ENCODE measurements around the gene MYH4. TPM values are rescaled to one million over a fixed set of nuclear protein-coding genes. Genes with fewer than 3 reads are reported as not detected.

The MYH4 gene
- total and polyA plus RNA-seq, 10 of the 15 experiments (the other 5 are each of a cell fraction or from before 2014, with no cell fraction given), result not detected

GRCh38 chr17:10512856-10513255 lies 43.5 kb upstream of the MYH4 start (continued):
- no peak for TF ChIP-seq CBX5 (IDR thresholded peaks at IDR 0.05; ENCODE audit: low read depth)
- no peak for TF ChIP-seq ZNF622 (IDR thresholded peaks at IDR 0.05)
- TF ChIP-seq JUND (IDR thresholded peaks at IDR 0.05; ENCODE audit: low read depth, low read length), result no peak

- WGBS (ENCODE audit: insufficient coverage, insufficient replicate concordance, low lambda C conversion rate, missing lambda C conversion rate), result 51% methylated on average over 3 of the region's 3 CpGs
- DNase-seq (ENCODE audit: low read depth, low spot score), result no peak
- no peaks in the 10 kb centered on the region for H3K4me1 ChIP-seq (ENCODE audit: control insufficient read depth, insufficient read depth, low read length)
- H3K4me3 ChIP-seq, result no peak overlapping the region
- ChIA-PET CTCF (no interaction called here), SMC1A (ENCODE audit: uncharacterized antibody, unreplicated experiment) (no interaction called here), POLR2A (no interaction called here), RAD21 (ENCODE audit: unreplicated experiment) (no interaction called here)
- no peak overlapping the region for H2AFZ ChIP-seq (ENCODE audit: control insufficient read depth, low read depth, low read length)
- no TSS peak for BruUV-seq (replicated peaks)
- in situ Hi-C loops (cut with MboI), result no loop called here
- no peaks in the 10 kb centered on the region for H3K36me3 ChIP-seq (ENCODE audit: control insufficient read depth in 2 of 2, insufficient read depth in 2 of 2, low read length in 1 of 2)
- H3K9ac ChIP-seq (ENCODE audit: control insufficient read depth, insufficient read depth, low read length), result no peak overlapping the region
- ATAC-seq, result no peak
- H3K9me3 ChIP-seq (replicated peaks; ENCODE audit: control insufficient read depth, insufficient read depth, low read length), result no peaks in the 10 kb centered on the region
- H3K27me3 ChIP-seq (replicated peaks in 1 of 2; ENCODE audit: control insufficient read depth in 2 of 2, insufficient read depth in 2 of 2, low read length in 1 of 2), result 0 out of 4 replicates have a peak, but pooled peaks cover 0 to 1% of the 10 kb centered on the region in 2 experiments
- no peaks in the 10 kb centered on the region for H3K79me2 ChIP-seq (ENCODE audit: control insufficient read depth, insufficient read depth, low read length)
- H4K20me1 ChIP-seq (ENCODE audit: control insufficient read depth, insufficient read depth), result no peaks in the 10 kb centered on the region
- intact Hi-C loops (cut with micrococcal nuclease; ENCODE audit: unreplicated experiment), result no loop called here
- FAIRE-seq, result no peak
- H3K4me2 ChIP-seq (ENCODE audit: control insufficient read depth, insufficient read depth), result no peak overlapping the region
- H3K27ac ChIP-seq (ENCODE audit: control insufficient read depth, insufficient read depth), result no peak overlapping the region
- TF ChIP-seq EZH2 (IDR thresholded peaks at IDR 0.05; ENCODE audit: borderline replicate concordance, control insufficient read depth, low read depth, low read length), result no peak
- TF ChIP-seq ELK1 (IDR thresholded peaks at IDR 0.05; ENCODE audit: low read depth, low read length), result no peak
- TF ChIP-seq USF2 (IDR thresholded peaks at IDR 0.05; ENCODE audit: borderline replicate concordance, low read depth, low read length), result no peak
- no peak for TF ChIP-seq STAT3 (IDR thresholded peaks at IDR 0.05; ENCODE audit: low read depth, low read length)
- no peak for TF ChIP-seq KDM1A (IDR thresholded peaks at IDR 0.05; ENCODE audit: borderline replicate concordance)
- no peak for TF ChIP-seq RELA (IDR thresholded peaks at IDR 0.05; ENCODE audit: borderline replicate concordance, partially characterized antibody)
- TF ChIP-seq MAX (IDR thresholded peaks at IDR 0.05; ENCODE audit: low read depth, low read length), result no peak
- no peak for TF ChIP-seq RBBP5 (conservative IDR thresholded peaks at IDR 0.05)
- no peak for TF ChIP-seq FOXK2 (IDR thresholded peaks at IDR 0.05)
- no peak for TF ChIP-seq ZBTB11 (CRISPR knock-in tag; IDR thresholded peaks at IDR 0.05)
- no peak for TF ChIP-seq RAD21 (IDR thresholded peaks at IDR 0.05; ENCODE audit: insufficient read depth, low read depth, low read length)
- TF ChIP-seq CHD1 (IDR thresholded peaks at IDR 0.05; ENCODE audit: low read depth, low read length), result no peak
- no peak for TF ChIP-seq PBX3 (IDR thresholded peaks at IDR 0.05; ENCODE audit: insufficient replicate concordance, low read depth, low read length)
Measured at GRCh38 chr17:10499950-10500349, 30.6 kb upstream of the MYH4 start.
